Measurements from ENCODE around the gene CYP27B1.

Gene CYP27B1

GRCh38 chr12:57765698-57766463 lies 997 bp downstream of the CYP27B1 start:
- DNase-seq (ENCODE audit: low spot score), result peak; percentile 18

DNA sequence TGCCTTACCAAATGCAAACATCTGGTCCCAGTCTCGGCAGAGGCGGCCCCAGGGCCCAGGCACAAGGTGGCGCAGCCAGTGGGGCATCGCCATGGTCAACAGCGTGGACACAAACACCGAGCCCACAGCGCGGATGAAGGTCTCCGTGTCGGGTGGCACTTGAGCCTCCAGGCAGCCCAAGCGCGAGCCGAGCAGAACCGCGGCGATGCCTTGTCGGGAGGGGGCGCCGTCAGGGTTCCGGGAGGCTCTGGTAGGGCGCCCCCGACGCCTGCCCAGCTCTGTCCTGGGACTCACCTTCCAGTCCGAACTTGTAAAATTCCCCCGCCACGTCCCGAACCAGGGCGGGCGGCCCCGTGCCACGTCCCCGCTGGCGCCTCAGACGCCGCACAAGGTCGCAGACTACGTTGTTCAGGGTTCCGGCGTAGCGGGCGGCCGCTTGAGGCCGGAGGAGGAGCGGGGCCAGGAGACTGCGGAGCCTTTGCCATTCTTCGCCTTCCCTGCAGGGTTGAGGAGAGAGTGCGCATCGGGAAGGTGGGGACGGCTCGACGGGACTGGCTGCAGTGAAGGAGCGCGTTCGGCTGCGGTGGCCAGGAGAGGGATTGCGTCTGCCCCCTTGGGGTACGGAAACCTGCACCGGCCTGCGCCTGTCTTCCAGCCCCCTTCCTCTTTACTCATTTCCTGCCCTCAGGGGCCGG lies 1.7 kb downstream of the CYP27B1 start:
- DNase-seq (ENCODE audit: low spot score), result peak; percentile 66

GRCh38 chr12:57764662-57765002 lies 2.2 kb downstream of the CYP27B1 start:
- peak; percentile 31 for DNase-seq (ENCODE audit: low spot score)

GRCh38 chr12:57763881-57764661 lies 2.8 kb downstream of the CYP27B1 start:
- no peak for DNase-seq (ENCODE audit: low spot score)

GRCh38 chr12:57762463-57762862 lies 4.4 kb downstream of the CYP27B1 start:
- no peak for DNase-seq (ENCODE audit: low spot score)

GRCh38 chr12:57761391-57761998 lies 5.4 kb downstream of the CYP27B1 start:
- DNase-seq (ENCODE audit: low spot score), result no peak

- DNase-seq (ENCODE audit: low spot score), result peak; percentile 77
Measured at GRCh38 chr12:57760347-57760982, 6.4 kb downstream of the CYP27B1 start.

DNA sequence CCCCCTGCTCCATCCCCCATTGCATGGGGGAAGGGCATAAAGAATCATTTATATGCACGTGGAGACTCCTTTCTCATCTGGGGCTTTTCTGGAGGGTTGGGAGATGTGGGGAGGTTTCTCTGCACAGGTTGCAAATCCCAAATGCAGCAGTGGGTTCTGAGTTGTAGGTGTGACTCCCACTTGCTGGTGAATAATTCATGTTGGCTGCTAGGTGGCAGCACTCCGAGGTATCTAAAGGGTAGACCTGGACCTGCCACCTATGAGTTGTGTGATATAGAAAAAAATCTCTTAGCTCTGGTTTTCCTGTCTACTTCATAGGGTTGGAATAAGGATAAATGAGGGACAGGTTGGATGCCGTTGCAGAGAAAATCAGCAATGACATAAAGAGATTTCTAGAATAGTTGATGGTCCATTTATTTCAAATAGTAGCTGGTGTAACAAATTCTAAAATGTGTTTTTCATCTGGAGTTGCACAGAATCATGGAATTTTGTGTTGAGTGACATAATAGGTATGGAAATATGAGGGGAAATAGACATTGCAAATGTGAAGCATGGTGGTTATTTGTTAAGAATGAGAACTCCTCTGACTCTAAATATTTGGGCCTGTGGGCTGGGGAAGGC lies 7.4 kb downstream of the CYP27B1 start:
- peak; percentile 42 for DNase-seq (ENCODE audit: low spot score)

DNA sequence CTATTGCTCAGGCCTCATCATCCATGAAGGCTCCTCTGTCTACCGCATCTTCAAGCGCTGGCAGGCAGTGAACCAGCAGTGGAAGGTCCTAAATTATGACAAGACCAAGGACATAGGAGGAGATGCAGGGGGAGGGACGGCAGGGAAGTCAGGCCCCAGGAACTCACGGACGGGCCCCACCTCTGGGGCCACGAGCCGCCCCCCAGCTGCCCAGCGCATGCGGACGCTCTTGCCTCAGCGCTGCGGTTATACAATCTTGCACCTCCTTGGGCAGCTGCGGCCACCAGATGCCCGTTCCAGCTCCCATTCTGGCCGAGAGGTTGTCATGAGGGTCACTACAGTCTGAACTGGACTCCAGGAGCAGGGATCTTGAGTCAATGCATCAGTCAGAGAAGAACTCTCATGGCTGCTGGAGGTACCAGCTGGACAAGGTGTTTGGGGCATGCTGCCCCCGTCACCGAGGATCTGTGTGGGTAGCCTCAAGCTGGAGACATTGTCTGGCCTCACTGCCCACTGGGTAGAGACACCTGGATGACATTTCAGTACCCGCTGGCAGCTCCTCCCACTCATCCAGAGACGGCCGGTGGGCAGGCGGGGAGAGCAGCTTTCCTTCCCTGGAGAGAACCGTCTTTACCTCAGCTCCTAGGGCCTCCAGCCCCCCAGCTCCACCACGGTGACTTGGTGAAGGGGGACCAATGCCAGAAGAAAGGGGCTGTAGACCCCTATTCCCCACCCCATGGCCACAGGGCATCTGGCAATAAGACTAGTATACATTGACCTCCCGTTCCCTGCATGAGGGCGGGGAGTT lies 8.1 kb downstream of the CYP27B1 start:
- no peak for DNase-seq (ENCODE audit: low spot score)

DNA sequence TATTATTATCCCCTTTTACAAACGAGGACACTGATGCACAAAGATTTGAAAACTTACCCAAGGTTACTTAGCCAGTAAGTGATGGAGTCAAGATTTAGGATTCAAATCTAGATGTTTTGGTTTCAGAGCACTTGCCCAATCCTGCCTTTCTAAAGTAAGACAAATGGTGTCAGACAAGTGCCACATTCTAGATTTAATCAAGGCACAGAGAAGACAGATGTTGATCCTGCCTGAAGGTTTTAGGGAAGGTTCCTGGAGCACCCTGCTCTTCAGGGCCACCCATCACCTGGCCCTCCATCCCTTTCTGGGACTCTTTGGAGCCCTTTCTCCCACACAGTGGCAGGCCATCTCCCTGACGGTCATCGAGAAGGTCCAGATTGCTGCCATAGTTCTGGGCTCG lies 9.1 kb downstream of the CYP27B1 start:
- DNase-seq (ENCODE audit: low spot score), result no peak

DNA sequence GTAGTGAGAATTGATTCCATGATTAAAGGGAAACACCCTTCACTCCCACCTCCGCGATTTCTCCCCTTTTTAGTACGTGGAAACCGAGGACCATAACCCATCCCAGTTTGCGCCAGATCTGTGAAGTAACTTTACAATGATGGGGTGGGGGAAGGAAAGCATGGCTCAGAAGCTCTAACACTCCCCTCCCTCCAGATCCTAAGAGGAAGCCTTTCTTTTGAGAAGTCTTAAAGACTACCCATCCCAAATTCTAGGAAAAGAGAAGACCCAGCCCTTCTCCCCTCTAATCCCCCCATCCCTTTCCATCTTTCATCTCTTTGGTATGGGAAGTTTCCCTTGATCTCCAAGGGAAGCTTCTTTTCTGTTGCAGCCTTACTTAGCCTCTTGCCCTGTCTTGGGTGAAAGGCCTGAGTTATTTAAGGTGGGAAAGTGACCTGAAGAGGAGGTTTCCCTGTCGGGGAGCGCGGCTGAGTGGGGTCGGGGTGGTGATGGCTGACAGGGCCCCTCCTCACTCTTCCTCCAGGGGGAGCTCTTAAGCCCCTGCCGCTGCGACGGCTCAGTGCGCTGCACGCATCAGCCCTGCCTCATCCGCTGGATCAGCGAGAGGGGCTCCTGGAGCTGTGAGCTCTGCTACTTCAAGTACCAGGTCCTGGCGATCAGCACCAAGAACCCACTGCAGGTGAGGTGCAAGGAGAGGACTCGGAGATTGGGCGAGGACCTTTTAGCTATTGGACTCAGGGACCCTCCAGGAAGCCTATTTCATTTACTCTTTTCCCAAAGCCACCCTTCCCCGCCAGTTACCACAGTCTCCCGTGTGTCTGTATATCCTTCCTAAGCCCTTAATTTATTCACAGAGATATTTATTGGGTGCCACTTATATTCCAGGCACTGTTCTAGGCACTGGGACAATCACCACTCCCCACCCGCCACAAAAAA lies 10.2 kb downstream of the CYP27B1 start:
- DNase-seq (ENCODE audit: low spot score), result peak; percentile 82

GRCh38 chr12:57755454-57756372 lies 11.2 kb downstream of the CYP27B1 start:
- DNase-seq (ENCODE audit: low spot score), result peak; percentile 49

DNA sequence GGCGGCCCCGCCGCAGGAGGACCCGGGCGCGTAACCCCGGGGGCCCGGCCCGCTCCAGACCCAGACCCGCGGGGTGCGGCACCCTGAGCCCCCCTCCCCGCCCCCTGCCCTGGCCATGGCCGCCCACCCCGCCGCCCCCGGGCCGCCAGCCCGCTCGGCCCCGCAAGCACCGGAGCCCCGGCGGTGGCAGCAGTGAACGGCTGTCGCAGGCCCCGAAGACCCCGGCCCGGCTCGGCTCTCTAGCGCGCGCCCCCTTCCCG lies 11.8 kb downstream of the CYP27B1 start:
- peak; percentile 18 for DNase-seq (ENCODE audit: low spot score)

- DNase-seq (ENCODE audit: low spot score), result peak; percentile 78
Measured at GRCh38 chr12:57754411-57755193, 12.3 kb downstream of the CYP27B1 start, which contains the start of gene MARCHF9. MARCHF9 (plus strand) TSS chr12:57755103; CDS start chr12:57755529, 426 bp downstream.

- no peak for DNase-seq (ENCODE audit: low spot score)
Measured at GRCh38 chr12:57753756-57754337, 13.0 kb downstream of the CYP27B1 start.

DNA sequence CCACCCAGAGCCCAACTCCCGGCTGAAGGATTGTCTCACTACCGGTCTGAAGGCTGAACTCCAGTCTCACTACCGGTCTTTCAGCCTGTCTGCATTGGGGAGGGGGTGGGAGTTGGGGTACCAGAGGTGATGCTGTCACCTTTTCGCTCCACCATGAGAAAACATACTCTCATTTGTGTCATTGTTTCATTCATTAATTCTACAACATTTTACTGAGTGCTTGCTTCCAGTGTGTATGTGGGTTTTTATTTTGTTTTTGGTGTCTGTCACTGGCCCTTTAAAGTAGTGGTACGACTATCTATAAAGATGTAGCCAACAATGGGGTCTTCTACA lies 14.2 kb downstream of the CYP27B1 start:
- no peak for DNase-seq (ENCODE audit: low spot score)

Measured in iPS-NIHi11 (cell line).